B cell (primary cell): Measurements from ENCODE around the gene MUS81.

Experiments
- CTCF ChIP-seq: fragments of 200-600 bp; IDR thresholded peaks from one replicate; pipeline ENCODE4 v1.8.0; 2022; ENCODE audit warnings: antibody characterized with exemption, mild to moderate bottlenecking
- EZH2 ChIP-seq: IDR thresholded peaks from 2 replicates; pipeline ENCODE4 v1.6.1; 2012; ENCODE audit warnings: borderline replicate concordance, low read depth, mild to moderate bottlenecking, moderate library complexity, low read length; ENCODE audit not compliant: insufficient read depth, poor library complexity, severe bottlenecking

DNA sequence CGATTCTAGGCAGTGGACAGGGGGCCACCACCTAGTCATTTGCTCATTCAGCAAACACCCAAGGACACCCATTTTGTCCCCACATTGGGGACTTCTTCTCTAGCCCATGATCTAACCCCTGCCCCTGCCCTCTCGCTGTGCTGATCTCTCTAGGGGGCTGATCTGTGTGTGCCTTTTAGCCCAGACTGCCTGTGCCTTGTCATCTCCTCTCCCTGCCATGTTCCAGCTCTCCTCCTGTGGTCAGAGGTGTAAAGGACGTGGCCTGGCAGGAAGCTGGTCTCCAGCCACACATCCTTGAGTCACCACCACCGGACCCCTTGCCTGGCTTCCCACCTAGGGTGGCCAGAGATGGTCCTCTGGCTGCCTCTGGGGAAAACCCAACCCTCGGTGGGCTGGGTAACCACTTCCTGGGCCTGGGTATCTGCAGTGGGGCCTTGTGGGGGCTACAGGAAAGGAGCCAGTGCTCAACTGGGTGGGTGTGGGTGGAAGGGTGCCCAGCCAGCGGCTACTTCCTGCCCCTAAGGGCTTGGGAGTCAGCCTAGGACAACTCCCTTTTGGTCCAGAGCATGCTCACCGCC is 20.7 kb downstream of the MUS81 start:
- no peak for TF ChIP-seq CTCF
- TF ChIP-seq EZH2: no peak
